HepG2 (cell line): Measurements from ENCODE around the gene CSTF1. TPM values are rescaled to one million over a fixed set of nuclear protein-coding genes. Genes with fewer than 3 reads are reported as not detected.

Experiments
- ESRRA ChIP-seq: sonication (generic); formaldehyde crosslinking; IDR thresholded peaks from 2 replicates; pipeline ENCODE4 v1.5.1; 2020; ENCODE audit warnings: mild to moderate bottlenecking, low read depth, missing genetic modification reagents
- HNRNPL ChIP-seq: fragments of 200-400 bp; formaldehyde crosslinking; IDR thresholded peaks from 2 replicates; pipeline ENCODE4 v1.6.1; 2017; ENCODE audit warnings: mild to moderate bottlenecking, low read depth, low read length
- JARID2 ChIP-seq: sonication (generic); formaldehyde crosslinking; IDR thresholded peaks from 2 replicates; pipeline ENCODE4 v1.8.1; 2023; ENCODE audit warnings: missing genetic modification reagents, inconsistent platforms; ENCODE audit not compliant: insufficient replicate concordance
- PATZ1 ChIP-seq: sonication (generic); formaldehyde crosslinking; IDR thresholded peaks from 2 replicates; pipeline ENCODE4 v1.4.0; 2020; ENCODE audit warnings: missing genetic modification reagents
- REST ChIP-seq, 2 experiments: IDR thresholded peaks; 2 replicates each; pipeline ENCODE4 v1.6.1; 2011 to 2012; ENCODE audit warnings: low read length in 2 of 2, borderline replicate concordance in 1 of 2, low read depth in 1 of 2, mild to moderate bottlenecking in 1 of 2, moderate library complexity in 1 of 2
- SMAD9 ChIP-seq: sonication (generic); formaldehyde crosslinking; IDR thresholded peaks from 2 replicates; pipeline ENCODE4 v1.5.1; 2020; ENCODE audit warnings: mild to moderate bottlenecking, missing genetic modification reagents
- SNAPC4 ChIP-seq: sonication (generic); formaldehyde crosslinking; IDR thresholded peaks from 2 replicates; pipeline ENCODE4 v1.4.0; 2020; ENCODE audit warnings: mild to moderate bottlenecking, missing genetic modification reagents
- SOX13 ChIP-seq, 3 experiments: fragments of 450-650 bp in 1 of 3; sonication (generic) in 1 of 3; formaldehyde crosslinking in 1 of 3; IDR thresholded peaks in 2 of 3; conservative IDR thresholded peaks in 1 of 3; 2 replicates each; pipeline versions ENCODE4 v1.5.0 to v1.6.1; 2016 to 2020; ENCODE audit warnings: antibody characterized with exemption in 1 of 3, mild to moderate bottlenecking in 1 of 3, missing compliant biosample characterization in 1 of 3, missing genetic modification reagents in 1 of 3, moderate library complexity in 1 of 3
- ZBTB25 ChIP-seq: IDR thresholded peaks from 2 replicates; pipeline ENCODE4 v1.6.1; 2018; ENCODE audit warnings: missing genetic modification reagents
- ZEB1 ChIP-seq: IDR thresholded peaks from 2 replicates; pipeline ENCODE4 v1.6.1; 2012; ENCODE audit warnings: mild to moderate bottlenecking, low read depth, inconsistent platforms; ENCODE audit not compliant: insufficient replicate concordance
- ZNF10 ChIP-seq: sonication (generic); formaldehyde crosslinking; IDR thresholded peaks from 2 replicates; pipeline ENCODE4 v1.4.0; 2020; ENCODE audit warnings: mild to moderate bottlenecking, low read depth, missing genetic modification reagents, borderline replicate concordance
- ZNF362 ChIP-seq: sonication (generic); formaldehyde crosslinking; IDR thresholded peaks from 2 replicates; pipeline ENCODE4 v1.4.0; 2020; ENCODE audit warnings: missing genetic modification reagents, mild to moderate bottlenecking, borderline replicate concordance
- ZNF850 ChIP-seq: sonication (generic); formaldehyde crosslinking; conservative IDR thresholded peaks from 2 replicates; pipeline ENCODE4 v1.9.0; 2021; ENCODE audit warnings: mild to moderate bottlenecking, missing genetic modification reagents
- polyA plus RNA-seq, 8 experiments: library from polyadenylated mRNA; depleted of rRNA in 3 of 8; stranded (reverse) in 7 of 8; unstranded in 1 of 8; fragments of >200 nt; fragmentation: Illumina TruSeq in 4 of 8; extraction: Trizol in 4 of 8; gene quantifications; 2 replicates each; pipeline versions ENCODE4 v1.2.1 to v1.2.3, GENCODE V29; 2011 to 2016; ENCODE audit warnings: low read depth in 4 of 8, missing spikeins in 1 of 8, mixed read lengths in 1 of 8; ENCODE audit not compliant: insufficient read depth in 1 of 8
- total RNA-seq, 5 experiments: library from RNA; depleted of rRNA; stranded (reverse); fragments of >200 nt; fragmentation: Illumina TruSeq; extraction: Trizol; gene quantifications; 2 replicates each; pipeline ENCODE4 v1.2.3, GENCODE V29; 2016; ENCODE audit warnings: low read depth in 1 of 5

The CSTF1 gene
- total and polyA plus RNA-seq, 2 of the 13 experiments (the other 11 are each of a cell fraction or from before 2014, with no cell fraction given), result 70.9 to 100 TPM

GRCh38 chr20:56392132-56392880, at the start of gene CSTF1, which contains the start of gene AURKA (continued):
- TF ChIP-seq REST (IDR thresholded peaks at IDR 0.05; ENCODE audit: borderline replicate concordance in 1 of 2, low read depth in 1 of 2, low read length in 2 of 2) (peak in 1 of 2 experiments; percentile 70; a peak in 1 of 4 replicates), SMAD9 (CRISPR knock-in tag) (peak; percentile 40; the same call in 1 of the 2 replicates), HNRNPL (peak; percentile 66; the same call in 1 of the 2 replicates), ZNF362 (CRISPR knock-in tag) (peak; percentile 50), JARID2 (CRISPR knock-in tag) (peak; percentile 87), PATZ1 (CRISPR knock-in tag) (peak; percentile 59), ZBTB25 (peak; percentile 99), ZNF10 (CRISPR knock-in tag) (no peak), SNAPC4 (peak; percentile 97), ZNF850 (no peak), SOX13 (IDR thresholded peaks at IDR 0.05) (no peak; the same call in 1 of the 2 replicates), SOX13 (CRISPR knock-in tag; conservative IDR thresholded peaks at IDR 0.05 in 1 of 2, IDR thresholded peaks at IDR 0.05 in 1 of 2) (peak in 1 of 2 experiments; percentile 76; a peak in 2 of 4 replicates), ZEB1 (no peak), ESRRA (CRISPR knock-in tag) (peak; percentile 94)
